Measurements from ENCODE around the gene CST7.

Gene CST7

DNA sequence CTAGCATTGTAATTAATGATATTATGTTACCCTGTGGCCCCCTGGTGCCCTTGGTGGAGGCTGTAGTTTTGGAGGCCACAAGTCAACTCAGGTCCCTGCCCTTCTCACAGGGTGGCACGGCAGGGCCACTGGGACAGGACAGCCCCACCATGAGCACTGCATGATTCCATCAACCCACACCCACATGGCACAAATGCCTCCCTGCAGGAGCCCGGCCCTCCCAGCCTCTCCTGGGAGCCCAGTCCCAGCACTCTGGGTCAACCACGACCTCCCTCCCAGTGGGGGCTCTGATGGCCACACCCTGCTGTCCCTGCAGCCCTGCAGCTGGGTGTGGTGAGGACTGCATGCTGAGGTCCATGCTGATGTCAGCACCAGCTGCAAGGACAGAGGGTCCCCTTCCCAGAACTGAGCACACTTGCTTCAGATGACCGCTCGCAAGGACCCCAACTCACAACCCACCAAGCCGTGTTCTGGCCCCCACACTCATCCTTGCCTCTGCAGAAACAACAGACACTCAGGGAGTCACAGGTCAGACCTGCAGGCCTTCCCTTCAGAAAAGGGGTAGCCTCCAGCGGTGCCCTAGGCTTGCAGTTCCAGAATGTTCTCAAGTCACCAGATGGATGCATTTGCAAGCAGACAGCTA is 15.7 kb upstream of the CST7 start:
- Histone ChIP-seq H3K4me3 (ENCODE audit: low read depth, low read length) (no peak overlapping the region), H3K27ac (no peak overlapping the region), H3K27me3 (replicated peaks) (no peaks in the 10 kb centered on the region), H3K36me3 (replicated peaks) (no peaks in the 10 kb centered on the region)
- in situ Hi-C loops (cut with HindIII; ENCODE audit: low pct_ligation_motif_present, low sequenced_read_pairs): no loop called here
- no peak for DNase-seq
- TF ChIP-seq, protein P1, sequence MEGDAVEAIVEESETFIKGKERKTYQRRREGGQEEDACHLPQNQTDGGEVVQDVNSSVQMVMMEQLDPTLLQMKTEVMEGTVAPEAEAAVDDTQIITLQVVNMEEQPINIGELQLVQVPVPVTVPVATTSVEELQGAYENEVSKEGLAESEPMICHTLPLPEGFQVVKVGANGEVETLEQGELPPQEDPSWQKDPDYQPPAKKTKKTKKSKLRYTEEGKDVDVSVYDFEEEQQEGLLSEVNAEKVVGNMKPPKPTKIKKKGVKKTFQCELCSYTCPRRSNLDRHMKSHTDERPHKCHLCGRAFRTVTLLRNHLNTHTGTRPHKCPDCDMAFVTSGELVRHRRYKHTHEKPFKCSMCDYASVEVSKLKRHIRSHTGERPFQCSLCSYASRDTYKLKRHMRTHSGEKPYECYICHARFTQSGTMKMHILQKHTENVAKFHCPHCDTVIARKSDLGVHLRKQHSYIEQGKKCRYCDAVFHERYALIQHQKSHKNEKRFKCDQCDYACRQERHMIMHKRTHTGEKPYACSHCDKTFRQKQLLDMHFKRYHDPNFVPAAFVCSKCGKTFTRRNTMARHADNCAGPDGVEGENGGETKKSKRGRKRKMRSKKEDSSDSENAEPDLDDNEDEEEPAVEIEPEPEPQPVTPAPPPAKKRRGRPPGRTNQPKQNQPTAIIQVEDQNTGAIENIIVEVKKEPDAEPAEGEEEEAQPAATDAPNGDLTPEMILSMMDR (IDR thresholded peaks at IDR 0.05; ENCODE audit: low read depth, low read length, missing control alignments): no peak

DNA sequence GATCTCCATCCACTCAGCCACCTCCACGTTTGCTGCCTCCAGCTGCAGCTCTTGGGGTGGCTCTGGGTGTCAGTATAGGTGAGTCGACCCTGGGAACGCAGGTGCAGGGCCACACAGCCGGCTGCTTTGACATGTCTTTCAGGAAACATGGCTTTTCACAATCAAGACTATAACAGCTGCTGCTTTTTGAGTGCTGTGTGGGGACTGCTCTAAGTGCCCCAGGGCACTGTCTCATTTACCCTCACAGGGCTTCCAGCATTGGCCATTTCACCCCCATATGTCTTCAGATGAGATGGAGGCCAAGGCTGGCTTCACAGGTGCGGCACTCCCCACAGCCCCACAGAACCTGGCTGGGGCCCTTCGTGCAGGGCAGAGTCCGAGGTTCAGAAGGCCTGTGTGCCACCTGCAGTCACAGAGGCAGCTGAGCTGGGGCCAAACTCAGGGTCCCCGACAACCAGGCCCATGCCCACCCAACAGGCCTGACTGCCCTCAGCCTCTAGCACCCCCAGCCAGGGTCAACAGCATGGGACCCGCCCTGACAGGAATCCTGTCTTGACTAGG is 14.9 kb upstream of the CST7 start:
- Histone ChIP-seq H3K27ac (no peak overlapping the region), H3K36me3 (replicated peaks) (no peaks in the 10 kb centered on the region), H3K4me3 (ENCODE audit: low read depth, low read length) (no peak overlapping the region), H3K27me3 (replicated peaks) (no peaks in the 10 kb centered on the region)
- in situ Hi-C loops (cut with HindIII; ENCODE audit: low pct_ligation_motif_present, low sequenced_read_pairs): no loop called here
- DNase-seq: no peak
- TF ChIP-seq, protein P1 (IDR thresholded peaks at IDR 0.05; ENCODE audit: low read depth, low read length, missing control alignments): no peak

DNA sequence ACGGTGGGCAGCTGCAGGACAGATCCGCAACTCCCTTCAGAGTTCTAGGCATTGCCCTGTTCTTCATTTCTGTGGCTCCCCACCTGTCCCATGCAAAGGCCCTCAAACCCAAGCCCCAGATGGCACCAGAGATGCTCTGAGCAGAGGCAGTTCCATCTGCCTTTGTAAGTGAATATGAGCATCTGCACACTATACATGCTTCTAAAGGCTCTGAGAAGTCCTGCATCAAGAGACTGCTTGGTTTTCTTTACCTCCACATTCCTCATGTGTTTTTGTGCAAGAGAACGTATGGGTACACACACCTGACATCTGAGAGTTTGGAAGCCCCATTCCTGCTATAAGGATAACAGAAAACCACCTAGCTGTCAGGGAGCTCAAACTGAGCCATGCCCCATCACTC is 14.4 kb upstream of the CST7 start:
- Histone ChIP-seq H3K27me3 (replicated peaks) (no peaks in the 10 kb centered on the region), H3K27ac (no peak overlapping the region), H3K4me3 (ENCODE audit: low read depth, low read length) (no peak overlapping the region), H3K36me3 (replicated peaks) (no peaks in the 10 kb centered on the region)
- in situ Hi-C loops (cut with HindIII; ENCODE audit: low pct_ligation_motif_present, low sequenced_read_pairs): no loop called here
- TF ChIP-seq, protein P1 (IDR thresholded peaks at IDR 0.05; ENCODE audit: low read depth, low read length, missing control alignments): no peak
- DNase-seq: no peak

DNA sequence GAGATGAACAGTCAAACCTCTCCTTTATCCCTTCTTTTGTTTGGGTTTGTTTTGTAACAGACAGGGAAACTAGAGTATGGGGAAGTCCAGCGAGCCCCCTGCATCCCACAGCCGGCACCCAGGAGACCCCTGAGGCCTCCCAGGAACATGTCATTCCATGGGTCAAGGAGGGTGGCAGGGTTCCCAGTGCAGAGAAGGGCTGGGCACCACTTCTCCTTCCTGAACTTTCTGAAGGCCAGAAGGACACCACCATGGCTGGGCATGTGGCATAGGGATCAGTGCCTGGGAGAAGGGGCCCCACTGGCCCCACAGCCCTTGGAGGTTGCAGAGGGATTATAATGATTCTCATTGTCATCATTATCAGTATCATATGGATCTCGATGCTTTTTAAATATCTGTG is 13.9 kb upstream of the CST7 start:
- Histone ChIP-seq H3K27me3 (replicated peaks) (no peaks in the 10 kb centered on the region), H3K27ac (no peak overlapping the region), H3K4me3 (ENCODE audit: low read depth, low read length) (no peak overlapping the region), H3K36me3 (replicated peaks) (no peaks in the 10 kb centered on the region)
- in situ Hi-C loops (cut with HindIII; ENCODE audit: low pct_ligation_motif_present, low sequenced_read_pairs): no loop called here
- TF ChIP-seq, protein P1 (IDR thresholded peaks at IDR 0.05; ENCODE audit: low read depth, low read length, missing control alignments): no peak
- DNase-seq: no peak

DNA sequence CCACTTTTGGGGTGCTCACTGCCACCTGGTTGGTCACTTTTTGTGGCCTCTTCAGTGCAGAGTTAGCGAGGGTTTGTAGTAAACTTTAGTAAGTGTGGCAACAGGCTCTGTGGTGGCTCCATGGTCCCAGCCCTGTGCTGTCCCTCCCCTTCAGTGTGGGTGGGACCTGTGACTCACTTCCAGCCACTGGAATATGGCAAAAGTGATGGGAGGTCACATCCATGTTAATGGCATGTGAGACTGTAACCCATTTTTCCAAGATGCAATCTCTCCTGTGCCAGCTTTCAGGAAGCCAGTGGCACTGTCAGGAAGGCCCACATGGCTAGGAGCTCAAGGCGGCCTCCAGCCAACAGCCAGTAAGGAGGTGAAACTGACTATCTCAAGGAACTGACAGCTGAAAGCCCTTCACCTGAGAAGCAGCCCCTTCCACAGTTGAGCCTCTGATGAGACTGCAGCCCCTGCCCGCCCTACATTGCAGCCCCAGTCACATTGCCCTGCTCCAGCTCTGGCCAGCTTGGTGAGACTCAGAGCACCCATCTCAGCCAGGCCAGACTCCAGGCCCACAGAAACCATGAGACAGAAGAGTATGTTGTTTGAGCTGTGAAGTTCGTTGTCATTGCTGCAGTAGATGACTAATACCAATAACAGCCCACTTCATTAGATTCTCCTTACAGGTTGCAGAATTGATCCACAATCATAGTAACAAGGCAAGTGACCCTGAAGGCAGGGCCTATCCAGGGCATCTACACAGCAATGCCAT is 13.1 kb upstream of the CST7 start:
- Histone ChIP-seq H3K36me3 (replicated peaks) (no peaks in the 10 kb centered on the region), H3K4me3 (ENCODE audit: low read depth, low read length) (no peak overlapping the region), H3K27ac (no peak overlapping the region), H3K27me3 (replicated peaks) (no peaks in the 10 kb centered on the region)
- TF ChIP-seq, protein P1 (IDR thresholded peaks at IDR 0.05; ENCODE audit: low read depth, low read length, missing control alignments): no peak
- in situ Hi-C loops (cut with HindIII; ENCODE audit: low pct_ligation_motif_present, low sequenced_read_pairs): no loop called here
- no peak for DNase-seq

All from brain microvascular endothelial cell (primary cell).